Measurements from ENCODE around the gene ARRB1. TPM values are rescaled to one million over a fixed set of nuclear protein-coding genes. Genes with fewer than 3 reads are reported as not detected.

The ARRB1 gene
- total RNA-seq, 1 experiment from 2014 or later, result 116 TPM

DNA sequence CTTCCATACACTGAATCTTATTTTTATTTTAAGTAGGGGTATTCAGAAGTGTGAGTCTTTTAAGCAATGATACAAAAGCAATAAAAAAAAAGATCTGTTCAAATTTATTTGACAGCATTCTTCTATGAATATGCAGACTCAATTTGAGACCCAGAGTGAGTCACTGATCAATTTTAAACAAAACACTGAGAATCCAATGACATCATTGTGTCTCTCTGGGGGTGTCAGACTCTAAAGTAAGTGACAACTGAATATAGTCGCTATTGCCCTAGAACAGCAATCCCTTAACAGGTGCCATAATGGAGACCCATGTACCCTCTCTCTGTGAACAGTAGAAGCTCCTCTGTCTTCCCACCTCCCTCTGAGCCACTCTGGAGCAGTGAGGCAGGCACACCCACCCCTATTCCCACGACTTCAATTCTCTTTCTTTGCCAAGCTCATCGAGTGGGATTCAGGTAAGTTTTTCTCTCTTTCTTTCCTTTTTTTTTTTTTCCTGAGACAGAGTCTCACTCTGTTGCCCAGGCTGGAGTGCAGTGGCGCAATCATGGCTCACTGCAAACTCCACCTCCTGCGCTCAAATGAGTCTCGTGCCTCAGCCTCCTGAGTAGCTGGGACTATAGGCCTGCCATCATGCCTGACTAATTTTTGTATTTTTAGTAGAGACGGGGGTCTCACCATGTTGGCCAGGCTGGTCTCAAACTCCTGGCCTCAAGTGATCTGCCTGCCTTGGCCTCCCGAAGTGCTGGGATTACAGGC is 42.8 kb upstream of the ARRB1 start:
- H3K4me3 Mint-ChIP-seq (ENCODE audit: unreplicated experiment), result no peak overlapping the region
- ChIA-PET CTCF (no interaction called here), POLR2A (interaction anchor here (1.4 kb wide), 1 partner anchor 28 kb away, joined by 3 read pairs; no protein-coding TSS in a partner anchor)
- no TSS peak for BruUV-seq (replicated peaks)
- H3K36me3 Mint-ChIP-seq (ENCODE audit: insufficient read depth, unreplicated experiment), result peaks cover 5% of the 10 kb centered on the region
- H3K27ac Mint-ChIP-seq (ENCODE audit: unreplicated experiment), result no peak overlapping the region
- intact Hi-C loops (cut with micrococcal nuclease; ENCODE audit: unreplicated experiment), result no loop called here
- Histone ChIP-seq H3K9me3 (no peaks in the 10 kb centered on the region), H3K4me1 (peaks cover 5% of the 10 kb centered on the region), H3K36me3 (ENCODE audit: control insufficient read depth, insufficient read depth, low read length) (no peaks in the 10 kb centered on the region), H3K27me3 (replicated peaks; ENCODE audit: control insufficient read depth, insufficient read depth, low read length) (no peaks in the 10 kb centered on the region), H3K4me3 (ENCODE audit: low read depth, low read length) (no peak overlapping the region)
- peaks cover 4% of the 10 kb centered on the region for H3K4me1 Mint-ChIP-seq (ENCODE audit: low read depth, unreplicated experiment)
- DNase-seq, result no peak
- no peaks in the 10 kb centered on the region for H3K27me3 Mint-ChIP-seq (ENCODE audit: insufficient read depth, unreplicated experiment)
- TF ChIP-seq, protein P1, sequence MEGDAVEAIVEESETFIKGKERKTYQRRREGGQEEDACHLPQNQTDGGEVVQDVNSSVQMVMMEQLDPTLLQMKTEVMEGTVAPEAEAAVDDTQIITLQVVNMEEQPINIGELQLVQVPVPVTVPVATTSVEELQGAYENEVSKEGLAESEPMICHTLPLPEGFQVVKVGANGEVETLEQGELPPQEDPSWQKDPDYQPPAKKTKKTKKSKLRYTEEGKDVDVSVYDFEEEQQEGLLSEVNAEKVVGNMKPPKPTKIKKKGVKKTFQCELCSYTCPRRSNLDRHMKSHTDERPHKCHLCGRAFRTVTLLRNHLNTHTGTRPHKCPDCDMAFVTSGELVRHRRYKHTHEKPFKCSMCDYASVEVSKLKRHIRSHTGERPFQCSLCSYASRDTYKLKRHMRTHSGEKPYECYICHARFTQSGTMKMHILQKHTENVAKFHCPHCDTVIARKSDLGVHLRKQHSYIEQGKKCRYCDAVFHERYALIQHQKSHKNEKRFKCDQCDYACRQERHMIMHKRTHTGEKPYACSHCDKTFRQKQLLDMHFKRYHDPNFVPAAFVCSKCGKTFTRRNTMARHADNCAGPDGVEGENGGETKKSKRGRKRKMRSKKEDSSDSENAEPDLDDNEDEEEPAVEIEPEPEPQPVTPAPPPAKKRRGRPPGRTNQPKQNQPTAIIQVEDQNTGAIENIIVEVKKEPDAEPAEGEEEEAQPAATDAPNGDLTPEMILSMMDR (IDR thresholded peaks at IDR 0.05; ENCODE audit: insufficient read depth in 1 of 2, low read depth in 1 of 2, low read length in 1 of 2, severe bottlenecking in 1 of 2, unreplicated experiment in 1 of 2), result no peak
- H3K9me3 Mint-ChIP-seq (ENCODE audit: unreplicated experiment), result no peaks in the 10 kb centered on the region

DNA sequence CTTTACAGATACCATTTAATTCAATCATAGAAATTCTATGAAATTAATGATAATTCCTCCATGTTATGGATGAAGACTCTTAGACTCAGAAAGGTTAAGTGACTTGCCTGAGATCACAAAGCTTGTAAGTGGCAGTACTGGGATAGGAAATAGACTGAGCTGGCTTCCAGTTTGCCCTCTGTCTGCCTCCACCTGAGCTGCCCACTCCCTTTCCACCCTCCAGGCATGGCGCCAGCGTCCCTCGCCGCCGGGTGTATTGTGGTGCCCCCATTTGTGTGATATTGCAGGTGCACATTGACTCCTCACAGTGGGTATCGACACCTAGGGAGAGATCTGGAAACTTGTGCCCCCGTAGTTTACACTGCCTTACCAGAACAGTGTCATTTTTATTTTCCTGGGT is 38.5 kb upstream of the ARRB1 start:
- Histone ChIP-seq H3K4me3 (ENCODE audit: low read depth, low read length) (no peak overlapping the region), H3K27me3 (replicated peaks; ENCODE audit: control insufficient read depth, insufficient read depth, low read length) (no peaks in the 10 kb centered on the region), H3K36me3 (ENCODE audit: control insufficient read depth, insufficient read depth, low read length) (no peaks in the 10 kb centered on the region), H3K4me1 (peaks cover 37% of the 10 kb centered on the region), H3K9me3 (0 out of 2 replicates have a peak, but pooled peaks cover 2% of the 10 kb centered on the region)
- no TSS peak for BruUV-seq (replicated peaks)
- ChIA-PET POLR2A (interaction anchor here (0.6 kb wide), 1 partner anchor 157 kb away, joined by 3 read pairs; no protein-coding TSS in a partner anchor), CTCF (interaction anchor here (0.5 to 3.5 kb wide), 10 partner anchors 9 to 430 kb away, joined by 3 to 14 read pairs (median 4); no protein-coding TSS in a partner anchor)
- Mint-ChIP-seq H3K27ac (ENCODE audit: unreplicated experiment) (no peak overlapping the region), H3K4me1 (ENCODE audit: low read depth, unreplicated experiment) (no peaks in the 10 kb centered on the region), H3K9me3 (ENCODE audit: unreplicated experiment) (no peaks in the 10 kb centered on the region), H3K4me3 (ENCODE audit: unreplicated experiment) (no peak overlapping the region), H3K27me3 (ENCODE audit: insufficient read depth, unreplicated experiment) (no peaks in the 10 kb centered on the region), H3K36me3 (ENCODE audit: insufficient read depth, unreplicated experiment) (peaks cover 13% of the 10 kb centered on the region)
- TF ChIP-seq, protein P1 (IDR thresholded peaks at IDR 0.05; ENCODE audit: insufficient read depth in 1 of 2, low read depth in 1 of 2, low read length in 1 of 2, severe bottlenecking in 1 of 2, unreplicated experiment in 1 of 2), result no peak
- intact Hi-C loops (cut with micrococcal nuclease; ENCODE audit: unreplicated experiment), result loop anchor here (2.0 kb wide), 2 partner anchors 41 to 55 kb away; no protein-coding TSS in a partner anchor
- no peak for DNase-seq

DNA sequence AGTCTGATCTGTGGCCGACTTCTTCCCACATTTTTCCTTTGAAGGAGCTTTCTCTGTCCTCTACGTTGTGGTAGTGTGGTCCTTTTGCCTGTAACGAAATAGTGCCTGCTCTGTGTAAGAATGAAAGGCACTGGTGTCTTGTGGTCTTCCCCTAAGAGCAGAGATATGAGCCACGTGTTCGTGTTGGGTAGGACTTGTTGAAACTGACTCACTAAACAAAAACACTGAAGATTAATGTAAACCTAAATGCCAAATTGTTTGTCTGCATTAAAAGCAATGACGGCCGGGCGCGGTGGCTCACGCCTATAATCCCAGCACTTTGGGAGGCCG is 37.8 kb upstream of the ARRB1 start:
- TF ChIP-seq, protein P1 (IDR thresholded peaks at IDR 0.05; ENCODE audit: insufficient read depth in 1 of 2, low read depth in 1 of 2, low read length in 1 of 2, severe bottlenecking in 1 of 2, unreplicated experiment in 1 of 2), result no peak
- intact Hi-C loops (cut with micrococcal nuclease; ENCODE audit: unreplicated experiment), result loop anchor here (2.0 kb wide), 2 partner anchors 42 to 56 kb away; no protein-coding TSS in a partner anchor
- Mint-ChIP-seq H3K9me3 (ENCODE audit: unreplicated experiment) (no peaks in the 10 kb centered on the region), H3K27me3 (ENCODE audit: insufficient read depth, unreplicated experiment) (no peaks in the 10 kb centered on the region), H3K4me3 (ENCODE audit: unreplicated experiment) (no peak overlapping the region), H3K27ac (ENCODE audit: unreplicated experiment) (no peak overlapping the region), H3K36me3 (ENCODE audit: insufficient read depth, unreplicated experiment) (peaks cover 13% of the 10 kb centered on the region), H3K4me1 (ENCODE audit: low read depth, unreplicated experiment) (peaks cover 6% of the 10 kb centered on the region)
- Histone ChIP-seq H3K27me3 (replicated peaks; ENCODE audit: control insufficient read depth, insufficient read depth, low read length) (no peaks in the 10 kb centered on the region), H3K4me3 (ENCODE audit: low read depth, low read length) (no peak overlapping the region), H3K36me3 (ENCODE audit: control insufficient read depth, insufficient read depth, low read length) (no peaks in the 10 kb centered on the region), H3K9me3 (0 out of 2 replicates have a peak, but pooled peaks cover 2% of the 10 kb centered on the region), H3K4me1 (peaks cover 43% of the 10 kb centered on the region)
- DNase-seq, result no peak
- BruUV-seq (replicated peaks), result no TSS peak
- CTCF ChIA-PET, result interaction anchor here (0.5 to 4.4 kb wide), 14 partner anchors 8 to 429 kb away, joined by 3 to 31 read pairs (median 4); partner anchors contain the start of gene GDPD5
- POLR2A ChIA-PET, result no interaction called here

Data from Caco-2 (cell line).